NCI-H510A (cell line): ENCODE measurements around the gene UGT1A6.
"Not testable (repeated sequence)": the region's sequence is repeated elsewhere in the genome, so short reads cannot be mapped to it uniquely, and the experiment has no call there.

Experiments
- DNase-seq: peaks from one replicate; lab custom pipeline; 2025; lab: John Stamatoyannopoulos, UW

The UGT1A6 gene

GRCh38 chr2:233728723-233729301 lies 36.1 kb downstream of the UGT1A6 start, which contains the start of gene UGT1A3:
TSS of gene UGT1A3 (plus strand) at chr2:233729042. CDS start at chr2:233729127, 85 bp downstream.
- DNase-seq, result no peak

- DNase-seq, result not testable (repeated sequence)
Measured at GRCh38 chr2:233736868-233737653, 44.4 kb downstream of the UGT1A6 start.

GRCh38 chr2:233740870-233741269 lies 48.2 kb downstream of the UGT1A6 start:
- no peak for DNase-seq

GRCh38 chr2:233743464-233744259 lies 51.0 kb downstream of the UGT1A6 start:
- DNase-seq, result no peak

GRCh38 chr2:233745073-233745755 lies 52.5 kb downstream of the UGT1A6 start:
- DNase-seq, result no peak

- DNase-seq, result not testable (repeated sequence)
Measured at GRCh38 chr2:233745838-233746237, 53.1 kb downstream of the UGT1A6 start.

GRCh38 chr2:233746475-233747282 lies 54.0 kb downstream of the UGT1A6 start:
- DNase-seq, result no peak

GRCh38 chr2:233747283-233747544 lies 54.5 kb downstream of the UGT1A6 start:
- DNase-seq, result no peak

GRCh38 chr2:233750689-233751088 lies 58.0 kb downstream of the UGT1A6 start:
- not testable (repeated sequence) for DNase-seq

GRCh38 chr2:233751212-233752009 lies 58.7 kb downstream of the UGT1A6 start:
- not testable (repeated sequence) for DNase-seq

- no peak for DNase-seq
Measured at GRCh38 chr2:233754872-233755611, 62.4 kb downstream of the UGT1A6 start.

GRCh38 chr2:233756429-233757081 lies 63.9 kb downstream of the UGT1A6 start:
- DNase-seq, result no peak

- DNase-seq, result no peak
Measured at GRCh38 chr2:233758141-233758540, 65.5 kb downstream of the UGT1A6 start.

- no peak for DNase-seq
Measured at GRCh38 chr2:233758849-233759248, 66.2 kb downstream of the UGT1A6 start.

- DNase-seq, result no peak
Measured at GRCh38 chr2:233760043-233760442, 67.4 kb downstream of the UGT1A6 start, which contains the start of gene UGT1A1. TSS of gene UGT1A1 (plus strand) at chr2:233760270. CDS start at chr2:233760288, 18 bp downstream.

GRCh38 chr2:233761040-233761769 lies 68.5 kb downstream of the UGT1A6 start:
- no peak for DNase-seq

GRCh38 chr2:233764264-233764663 lies 71.6 kb downstream of the UGT1A6 start:
- no peak for DNase-seq

GRCh38 chr2:233764761-233765160 lies 72.1 kb downstream of the UGT1A6 start:
- DNase-seq, result no peak

- DNase-seq, result no peak
Measured at GRCh38 chr2:233766416-233766815, 73.7 kb downstream of the UGT1A6 start.
